CD14-positive monocyte (primary cell): ENCODE measurements around the gene DNAAF1. TPM values are rescaled to one million over a fixed set of nuclear protein-coding genes. Genes with fewer than 3 reads are reported as not detected.

Experiments used
- DNase-seq, 3 donors: peaks; one replicate each; pipeline ENCODE4 v3.0.0-alpha.2; 2011 to 2022
- H2AFZ ChIP-seq: 2 replicates; pipeline ENCODE4 v1.6.0; 2012; ENCODE audit warnings: mild to moderate bottlenecking, low read depth, low read length, inconsistent platforms; ENCODE audit not compliant: insufficient read depth, poor library complexity, severe bottlenecking
- H3K27ac ChIP-seq, 2 donors: 1 replicate in 1 of 2; 2 replicates in 1 of 2; pipeline ENCODE4 v1.5.1; 2012 to 2013; ENCODE audit warnings: low read length in 2 of 2, control low read depth in 1 of 2, inconsistent platforms in 1 of 2, low read depth in 1 of 2, mild to moderate bottlenecking in 1 of 2
- H3K27me3 ChIP-seq, 2 donors: one replicate each; pipeline versions ENCODE4 v1.6.0 to v1.6.1; 2011 to 2013; ENCODE audit warnings: low read length in 2 of 2; ENCODE audit not compliant: control insufficient read depth in 2 of 2, insufficient read depth in 2 of 2
- H3K36me3 ChIP-seq, 2 donors: replicated peaks in 1 of 2; 1 replicate in 1 of 2; 2 replicates in 1 of 2; pipeline versions ENCODE4 v1.5.1 to v1.6.1; 2012 to 2013; ENCODE audit warnings: low read length in 2 of 2, control low read depth in 1 of 2, inconsistent platforms in 1 of 2, mild to moderate bottlenecking in 1 of 2; ENCODE audit not compliant: insufficient read depth in 2 of 2, control insufficient read depth in 1 of 2
- H3K4me1 ChIP-seq, 2 donors: 1 replicate in 1 of 2; 2 replicates in 1 of 2; pipeline versions ENCODE4 v1.5.1 to v1.6.1; 2012 to 2013; ENCODE audit warnings: low read length in 2 of 2, control low read depth in 1 of 2, inconsistent platforms in 1 of 2, mild to moderate bottlenecking in 1 of 2, moderate library complexity in 1 of 2; ENCODE audit not compliant: insufficient read depth in 2 of 2, control insufficient read depth in 1 of 2
- H3K4me2 ChIP-seq: replicated peaks from 2 replicates; pipeline ENCODE3; 2012; ENCODE audit warnings: low read length, moderate library complexity, mild to moderate bottlenecking; ENCODE audit not compliant: poor library complexity, severe bottlenecking; ENCODE audit errors: extremely low read depth
- H3K4me3 ChIP-seq, 3 experiments: fragments of 200-600 bp in 1 of 3; sonication (generic) in 1 of 3; replicated peaks in 1 of 3; 1 replicate in 2 of 3; 2 replicates in 1 of 3; pipeline ENCODE4 v1.5.1; 2011 to 2013; ENCODE audit warnings: low read length in 3 of 3, mild to moderate bottlenecking in 3 of 3, control low read depth in 2 of 3, low read depth in 2 of 3, inconsistent platforms in 1 of 3, moderate library complexity in 1 of 3
- H3K79me2 ChIP-seq: 2 replicates; pipeline ENCODE4 v1.6.0; 2012; ENCODE audit warnings: mild to moderate bottlenecking, control low read depth, inconsistent platforms, low read length, moderate library complexity; ENCODE audit not compliant: insufficient read depth
- H3K9ac ChIP-seq: 2 replicates; pipeline ENCODE4 v1.6.0; 2017; ENCODE audit warnings: low read length, mild to moderate bottlenecking; ENCODE audit not compliant: insufficient read depth, poor library complexity, severe bottlenecking
- H3K9me3 ChIP-seq, 2 donors: replicated peaks in 1 of 2; 1 replicate in 1 of 2; 2 replicates in 1 of 2; pipeline versions ENCODE4 v1.5.1 to v1.6.1; 2012 to 2013; ENCODE audit warnings: low read length in 2 of 2, control low read depth in 1 of 2; ENCODE audit not compliant: control insufficient read depth in 1 of 2, insufficient read depth in 1 of 2
- H4K20me1 ChIP-seq: 2 replicates; pipeline ENCODE4 v1.6.0; 2012; ENCODE audit warnings: mild to moderate bottlenecking, low read length, control low read depth, moderate library complexity; ENCODE audit not compliant: insufficient read depth
- H3K27ac Mint-ChIP-seq, 7 donors: one replicate each; pipeline ENCODE4 v1.8.0; 2020; ENCODE audit warnings: mild to moderate bottlenecking in 7 of 7, mixed read lengths in 7 of 7, moderate library complexity in 6 of 7, inconsistent platforms in 2 of 7
- H3K27me3 Mint-ChIP-seq, 3 donors: one replicate each; pipeline ENCODE4 v1.8.0; 2021 to 2022; ENCODE audit warnings: low read depth in 3 of 3, mild to moderate bottlenecking in 3 of 3, mixed read lengths in 3 of 3, moderate library complexity in 3 of 3, inconsistent platforms in 1 of 3
- H3K36me3 Mint-ChIP-seq, 2 donors: one replicate each; pipeline ENCODE4 v1.8.0; 2020; ENCODE audit warnings: mixed read lengths in 2 of 2, inconsistent platforms in 1 of 2, mild to moderate bottlenecking in 1 of 2
- H3K4me1 Mint-ChIP-seq: one replicate; pipeline ENCODE4 v1.8.0; 2020; ENCODE audit warnings: mild to moderate bottlenecking, mixed read lengths
- H3K4me3 Mint-ChIP-seq, 2 donors: one replicate each; pipeline ENCODE4 v1.8.0; 2020; ENCODE audit warnings: mild to moderate bottlenecking in 2 of 2, mixed read lengths in 2 of 2, moderate library complexity in 1 of 2
- H3K9me3 Mint-ChIP-seq, 7 donors: one replicate each; pipeline ENCODE4 v1.8.0; 2020 to 2022; ENCODE audit warnings: mixed read lengths in 7 of 7, mild to moderate bottlenecking in 6 of 7, moderate library complexity in 6 of 7, inconsistent platforms in 2 of 7
- WGBS: methylation state at CpG from one replicate; pipeline ENCODE4 v1.1.5; 2013; ENCODE audit warnings: missing lambda C conversion rate; ENCODE audit not compliant: insufficient coverage; 5-methylcytosine and 5-hydroxymethylcytosine counted together
- intact Hi-C, 2 donors: fragments of 100-400 bp; cut with micrococcal nuclease; formaldehyde crosslinking; loops; one replicate each; pipeline versions ENCODE4 v1.15.0 to v1.15.1; 2023
- polyA plus RNA-seq, 3 donors: library from polyadenylated mRNA; depleted of rRNA in 1 of 3; unstranded in 2 of 3; stranded (reverse) in 1 of 3; fragments of 300-500 nt in 2 of 3; fragments of >200 nt in 1 of 3; fragmentation: Illumina TruSeq in 2 of 3; gene quantifications; 1 replicate in 2 of 3; 2 replicates in 1 of 3; pipeline ENCODE4 v1.2.3, GENCODE V29; 2012 to 2021
- TF ChIP-seq, protein P1 (sequence below): fragments of 200-600 bp; IDR thresholded peaks from one replicate; pipeline ENCODE4 v1.8.0; 2022; ENCODE audit warnings: antibody characterized with exemption, mild to moderate bottlenecking

Gene DNAAF1
- polyA plus RNA-seq, 3 donors = 0.23 to 14.6 TPM; not detected in 1

DNA sequence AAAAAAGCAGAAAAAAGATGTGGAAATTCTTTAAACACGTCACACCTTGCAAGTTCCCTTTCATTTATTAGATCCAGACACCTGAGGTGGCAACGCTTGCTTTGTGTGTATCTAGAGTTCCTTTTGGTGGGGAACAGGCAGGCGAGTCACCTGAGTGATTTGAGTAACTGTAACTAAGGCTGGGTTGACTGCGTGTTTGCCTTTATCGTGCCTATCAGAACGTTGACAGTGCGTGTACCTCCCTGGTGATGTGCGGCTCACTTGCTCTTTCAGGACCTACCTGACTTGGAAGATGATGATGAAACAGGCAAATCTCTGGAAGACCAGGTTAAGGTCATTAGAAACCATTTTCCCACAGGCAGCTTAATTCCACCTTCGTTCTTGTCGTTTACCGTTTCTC, 29.3 kb downstream of the DNAAF1 start:
- H3K27ac Mint-ChIP-seq = peak overlapping the region in 3 of 7 donors; percentile 97 to 99 (median 97)
- H3K4me3 Mint-ChIP-seq = no peak overlapping the region
- Histone ChIP-seq H3K9ac (no peak overlapping the region), H4K20me1 (no peaks in the 10 kb centered on the region), H3K79me2 (no peaks in the 10 kb centered on the region), H3K9me3 (no peaks in the 10 kb centered on the region), H3K4me1 (peaks cover 24 to 26% of the 10 kb centered on the region in 2 donors), H3K36me3 (peaks cover 19 to 20% of the 10 kb centered on the region in 2 donors), H2AFZ (no peak overlapping the region), H3K4me3 (no peak overlapping the region), H3K27me3 (no peaks in the 10 kb centered on the region), H3K27ac (no peak overlapping the region), H3K4me2 (no peak overlapping the region)
- H3K9me3 Mint-ChIP-seq = peaks cover 0 to 3% (median 0%) of the 10 kb centered on the region in 7 donors
- intact Hi-C loops = loop anchor here in 1 of 2 donors (5.0 kb wide), 1 partner anchor 42 kb away; no protein-coding TSS in a partner anchor
- peaks cover 17 to 23% of the 10 kb centered on the region in 2 donors for H3K36me3 Mint-ChIP-seq
- 90% methylated on average over 8 of the region's 11 CpGs for WGBS
- no peak for DNase-seq
- TF ChIP-seq, protein P1, sequence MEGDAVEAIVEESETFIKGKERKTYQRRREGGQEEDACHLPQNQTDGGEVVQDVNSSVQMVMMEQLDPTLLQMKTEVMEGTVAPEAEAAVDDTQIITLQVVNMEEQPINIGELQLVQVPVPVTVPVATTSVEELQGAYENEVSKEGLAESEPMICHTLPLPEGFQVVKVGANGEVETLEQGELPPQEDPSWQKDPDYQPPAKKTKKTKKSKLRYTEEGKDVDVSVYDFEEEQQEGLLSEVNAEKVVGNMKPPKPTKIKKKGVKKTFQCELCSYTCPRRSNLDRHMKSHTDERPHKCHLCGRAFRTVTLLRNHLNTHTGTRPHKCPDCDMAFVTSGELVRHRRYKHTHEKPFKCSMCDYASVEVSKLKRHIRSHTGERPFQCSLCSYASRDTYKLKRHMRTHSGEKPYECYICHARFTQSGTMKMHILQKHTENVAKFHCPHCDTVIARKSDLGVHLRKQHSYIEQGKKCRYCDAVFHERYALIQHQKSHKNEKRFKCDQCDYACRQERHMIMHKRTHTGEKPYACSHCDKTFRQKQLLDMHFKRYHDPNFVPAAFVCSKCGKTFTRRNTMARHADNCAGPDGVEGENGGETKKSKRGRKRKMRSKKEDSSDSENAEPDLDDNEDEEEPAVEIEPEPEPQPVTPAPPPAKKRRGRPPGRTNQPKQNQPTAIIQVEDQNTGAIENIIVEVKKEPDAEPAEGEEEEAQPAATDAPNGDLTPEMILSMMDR = no peak
- peaks cover 0 to 10% (median 5%) of the 10 kb centered on the region in 3 donors for H3K27me3 Mint-ChIP-seq
- peaks cover 27% of the 10 kb centered on the region for H3K4me1 Mint-ChIP-seq

DNA sequence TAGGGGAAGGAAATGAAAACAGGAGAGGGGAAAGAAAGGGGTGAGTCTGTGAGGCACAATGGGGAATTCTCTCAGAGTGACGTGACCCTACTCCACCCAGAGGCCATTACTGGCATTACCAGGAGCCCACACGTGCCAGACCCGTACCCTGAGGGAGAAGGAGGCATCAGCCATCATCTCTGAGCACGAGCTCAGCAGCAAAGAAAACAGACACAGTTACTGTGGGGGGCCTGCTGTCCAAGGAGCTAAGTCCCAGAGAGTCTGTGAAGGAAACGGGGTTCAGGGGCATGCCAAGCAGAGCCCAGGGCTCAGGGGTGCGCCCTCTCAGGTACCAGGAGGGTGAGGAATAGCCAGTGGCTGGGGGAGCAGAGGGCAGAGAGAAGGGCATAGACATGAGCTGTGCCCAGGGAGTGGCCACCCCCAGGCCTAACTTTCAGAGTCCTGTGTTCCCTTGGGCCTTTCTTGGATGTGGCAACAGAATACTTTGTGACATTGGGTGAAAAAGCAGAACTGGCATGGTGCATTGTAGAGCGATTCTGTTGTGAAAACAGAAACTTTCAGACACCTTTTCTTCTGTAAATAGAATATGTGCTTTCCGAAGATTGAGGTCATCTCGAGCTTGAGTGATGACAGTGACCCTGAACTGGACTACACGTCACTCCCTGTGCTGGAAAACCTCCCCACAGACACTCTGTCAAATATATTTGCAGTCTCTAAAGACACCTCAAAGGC, 30.4 kb downstream of the DNAAF1 start:
- no peaks in the 10 kb centered on the region for H3K9me3 ChIP-seq
- H3K9me3 Mint-ChIP-seq = peaks cover 0 to 3% (median 0%) of the 10 kb centered on the region in 7 donors
- peaks cover 27% of the 10 kb centered on the region for H3K4me1 Mint-ChIP-seq
- H3K27ac Mint-ChIP-seq = peak overlapping the region; percentile 94 to 99 (median 96)
- intact Hi-C loops = no loop called here
- peak overlapping the region; percentile 45 to 67 for H3K4me3 Mint-ChIP-seq
- peaks cover 24 to 26% of the 10 kb centered on the region in 2 donors for H3K4me1 ChIP-seq
- H3K27ac ChIP-seq = peak overlapping the region; percentile 93 to 94
- peaks cover 23 to 35% of the 10 kb centered on the region in 2 donors for H3K36me3 Mint-ChIP-seq
- peaks cover 0 to 5% (median 2%) of the 10 kb centered on the region in 3 donors for H3K27me3 Mint-ChIP-seq
- 32% methylated on average over 7 of the region's 10 CpGs for WGBS
- H3K4me2 ChIP-seq = peak overlapping the region; percentile 48
- H3K4me3 ChIP-seq = peak overlapping the region in 1 of 3 experiments; percentile 29
- H3K36me3 ChIP-seq = peaks cover 30 to 31% of the 10 kb centered on the region in 2 donors
- TF ChIP-seq, protein P1 = peak; percentile 73
- H3K9ac ChIP-seq = peak overlapping the region; percentile 56
- H2AFZ ChIP-seq = peak overlapping the region; percentile 36
- no peaks in the 10 kb centered on the region for H3K27me3 ChIP-seq
- DNase-seq = peak; percentile 90 to 98 (median 91)
- no peaks in the 10 kb centered on the region for H4K20me1 ChIP-seq
- H3K79me2 ChIP-seq = no peaks in the 10 kb centered on the region
